Skeletal muscle tissue (tissue), 4 donors: ENCODE measurements around the gene CIRBP. TPM values are rescaled to one million over a fixed set of nuclear protein-coding genes. Genes with fewer than 3 reads are reported as not detected.

ENCODE experiments used
- H3K27ac ChIP-seq: one replicate; pipeline ENCODE4 v1.7.0; 2013; ENCODE audit warnings: mild to moderate bottlenecking, low read depth, low read length, inconsistent platforms
- H3K27me3 ChIP-seq, 3 donors: one replicate each; pipeline ENCODE4 v1.7.0; 2013; ENCODE audit warnings: low read length in 3 of 3; ENCODE audit not compliant: control insufficient read depth in 3 of 3, insufficient read depth in 3 of 3
- H3K36me3 ChIP-seq, 3 donors: one replicate each; pipeline ENCODE4 v1.7.0; 2013; ENCODE audit warnings: low read length in 3 of 3; ENCODE audit not compliant: control insufficient read depth in 3 of 3, insufficient read depth in 3 of 3
- H3K4me1 ChIP-seq, 3 donors: one replicate each; pipeline ENCODE4 v1.7.0; 2013; ENCODE audit warnings: low read length in 3 of 3, mild to moderate bottlenecking in 3 of 3; ENCODE audit not compliant: control insufficient read depth in 3 of 3, insufficient read depth in 3 of 3
- H3K4me3 ChIP-seq, 3 donors: one replicate each; pipeline ENCODE4 v1.7.0; 2013; ENCODE audit warnings: low read length in 3 of 3
- H3K9ac ChIP-seq, 3 donors: one replicate each; pipeline ENCODE4 v1.7.0; 2013; ENCODE audit warnings: low read length in 3 of 3, mild to moderate bottlenecking in 3 of 3, moderate library complexity in 2 of 3, low read depth in 1 of 3
- H3K9me3 ChIP-seq, 3 donors: one replicate each; pipeline ENCODE4 v1.7.0; 2013; ENCODE audit warnings: low read length in 3 of 3; ENCODE audit not compliant: control insufficient read depth in 3 of 3
- total RNA-seq: library from RNA; depleted of rRNA; stranded (reverse); fragments of >200 nt; gene quantifications from one replicate; pipeline ENCODE4 v1.2.3, GENCODE V29; 2014
- donor health status: Osteomylitis.

The CIRBP gene
- total RNA-seq, 1 donor from 2014 or later: 413 TPM

- H3K9me3 ChIP-seq: no peaks in the 10 kb centered on the region
- peak overlapping the region; percentile 70 to 98 (median 71) for H3K9ac ChIP-seq
- peaks cover 62 to 73% (median 63%) of the 10 kb centered on the region in 3 donors for H3K4me1 ChIP-seq
- H3K4me3 ChIP-seq: peak overlapping the region in 2 of 3 donors; percentile 91 to 92
- no peaks in the 10 kb centered on the region for H3K27me3 ChIP-seq
- H3K36me3 ChIP-seq: peaks cover 50 to 54% (median 50%) of the 10 kb centered on the region in 3 donors
- H3K27ac ChIP-seq: peak overlapping the region; percentile 93
These were observed 5.7 kb downstream of the CIRBP start for GRCh38 chr19:1274852-1275259.

GRCh38 chr19:1275260-1275975 is 6.3 kb downstream of the CIRBP start, which contains the start of gene FAM174C:
Gene FAM174C (plus strand): TSS chr19:1275530. CDS start chr19:1275550, 20 bp downstream.
- Histone ChIP-seq H3K27me3 (no peaks in the 10 kb centered on the region), H3K9ac (peak within 1 kb of the TSS; percentile 83 to 98 (median 88)), H3K4me3 (peak within 1 kb of the TSS; percentile 72 to 92 (median 91)), H3K4me1 (peaks cover 57 to 69% (median 60%) of the 10 kb centered on the region in 3 donors), H3K36me3 (peaks cover 50 to 56% (median 50%) of the 10 kb centered on the region in 3 donors), H3K9me3 (no peaks in the 10 kb centered on the region), H3K27ac (peak within 1 kb of the TSS; percentile 93)

DNA sequence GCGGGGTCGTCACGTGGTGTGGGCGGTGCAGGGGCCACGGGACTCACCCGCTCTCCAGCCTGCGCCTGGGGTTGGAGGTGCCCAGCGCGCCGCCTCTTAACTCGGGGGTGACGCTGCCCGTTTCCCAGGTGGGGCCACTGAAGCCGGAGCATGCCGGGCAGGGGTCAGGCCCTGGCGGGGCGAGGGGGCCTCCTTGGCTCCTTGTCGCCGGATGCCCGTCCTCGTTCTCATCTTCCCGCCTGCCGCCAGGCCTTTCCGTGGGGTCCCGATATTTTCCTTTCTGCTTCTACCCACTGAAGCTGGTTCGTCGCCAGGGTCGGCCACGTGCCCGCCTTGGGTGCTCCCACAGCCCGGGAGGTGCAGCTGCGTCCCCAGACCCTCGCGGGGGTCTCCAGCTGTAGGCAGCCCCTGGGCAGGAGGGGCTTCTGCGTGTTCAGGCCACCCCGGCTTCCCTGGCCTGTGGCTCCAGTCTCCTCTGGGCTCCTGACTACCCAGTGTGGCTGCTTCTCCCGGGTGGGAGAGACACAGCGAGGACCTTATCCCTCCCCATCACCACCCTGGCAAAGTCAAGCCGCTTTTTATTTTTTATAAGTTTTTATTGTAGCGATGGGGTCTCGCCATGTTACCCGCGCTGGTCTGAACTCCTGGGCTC is 7.0 kb downstream of the CIRBP start:
- H3K9ac ChIP-seq: peak overlapping the region; percentile 72 to 98 (median 83)
- peaks cover 45 to 51% (median 45%) of the 10 kb centered on the region in 3 donors for H3K36me3 ChIP-seq
- H3K4me1 ChIP-seq: peaks cover 50 to 62% (median 53%) of the 10 kb centered on the region in 3 donors

DNA sequence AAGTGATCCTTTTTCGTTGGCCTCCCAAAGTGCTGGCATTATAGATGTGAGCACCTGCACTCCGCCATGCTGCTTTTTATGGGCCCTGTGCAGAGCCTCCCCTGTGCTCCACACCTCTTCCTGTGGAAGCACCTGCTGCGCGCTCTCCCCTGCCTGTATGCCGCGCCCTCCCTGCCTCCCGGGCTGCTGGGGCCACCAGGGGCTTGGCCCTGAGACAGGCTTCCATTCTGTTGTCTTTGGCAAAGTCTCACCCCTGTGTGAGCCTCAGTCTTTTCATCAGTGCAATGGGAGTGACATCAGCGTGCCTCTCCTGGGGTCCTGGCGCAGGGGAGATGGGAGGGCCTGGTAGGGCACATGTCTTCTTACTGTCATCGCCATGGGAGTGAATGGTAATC is 7.5 kb downstream of the CIRBP start:
- peak overlapping the region; percentile 93 for H3K27ac ChIP-seq
- peaks cover 45 to 57% (median 47%) of the 10 kb centered on the region in 3 donors for H3K4me1 ChIP-seq
- peaks cover 39 to 46% (median 40%) of the 10 kb centered on the region in 3 donors for H3K36me3 ChIP-seq
- no peaks in the 10 kb centered on the region for H3K27me3 ChIP-seq
- H3K9ac ChIP-seq: peak overlapping the region; percentile 72 to 98 (median 83)
- H3K4me3 ChIP-seq: peak overlapping the region in 1 of 3 donors; percentile 92
- no peaks in the 10 kb centered on the region for H3K9me3 ChIP-seq

More for the DNA sequence above, 7.0 kb downstream of the CIRBP start:
- H3K27me3 ChIP-seq: no peaks in the 10 kb centered on the region
- H3K4me3 ChIP-seq: peak overlapping the region; percentile 72 to 92 (median 91)
- peak overlapping the region; percentile 93 for H3K27ac ChIP-seq
- no peaks in the 10 kb centered on the region for H3K9me3 ChIP-seq

GRCh38 chr19:1277061-1277460 is 7.9 kb downstream of the CIRBP start:
- H3K36me3 ChIP-seq: peaks cover 35 to 41% (median 36%) of the 10 kb centered on the region in 3 donors
- H3K27me3 ChIP-seq: no peaks in the 10 kb centered on the region
- no peak overlapping the region for H3K4me3 ChIP-seq
- peaks cover 40 to 53% (median 43%) of the 10 kb centered on the region in 3 donors for H3K4me1 ChIP-seq
- no peak overlapping the region for H3K9ac ChIP-seq
- H3K9me3 ChIP-seq: no peaks in the 10 kb centered on the region
- H3K27ac ChIP-seq: no peak overlapping the region

GRCh38 chr19:1278074-1278473 is 8.9 kb downstream of the CIRBP start:
- H3K9me3 ChIP-seq: no peaks in the 10 kb centered on the region
- peaks cover under 1% of the 10 kb centered on the region in 3 donors for H3K27me3 ChIP-seq
- peaks cover 26 to 33% (median 28%) of the 10 kb centered on the region in 3 donors for H3K36me3 ChIP-seq
- peaks cover 30 to 43% (median 33%) of the 10 kb centered on the region in 3 donors for H3K4me1 ChIP-seq
- no peak overlapping the region for H3K4me3 ChIP-seq
- H3K27ac ChIP-seq: no peak overlapping the region
- no peak overlapping the region for H3K9ac ChIP-seq

GRCh38 chr19:1278713-1279660 is 9.9 kb downstream of the CIRBP start:
- Histone ChIP-seq H3K9ac (no peak overlapping the region), H3K4me3 (no peak overlapping the region), H3K27me3 (peaks cover 10% of the 10 kb centered on the region in 3 donors), H3K27ac (no peak overlapping the region), H3K4me1 (peaks cover 21 to 34% (median 24%) of the 10 kb centered on the region in 3 donors), H3K9me3 (no peaks in the 10 kb centered on the region), H3K36me3 (peaks cover 16 to 24% (median 19%) of the 10 kb centered on the region in 3 donors)

DNA sequence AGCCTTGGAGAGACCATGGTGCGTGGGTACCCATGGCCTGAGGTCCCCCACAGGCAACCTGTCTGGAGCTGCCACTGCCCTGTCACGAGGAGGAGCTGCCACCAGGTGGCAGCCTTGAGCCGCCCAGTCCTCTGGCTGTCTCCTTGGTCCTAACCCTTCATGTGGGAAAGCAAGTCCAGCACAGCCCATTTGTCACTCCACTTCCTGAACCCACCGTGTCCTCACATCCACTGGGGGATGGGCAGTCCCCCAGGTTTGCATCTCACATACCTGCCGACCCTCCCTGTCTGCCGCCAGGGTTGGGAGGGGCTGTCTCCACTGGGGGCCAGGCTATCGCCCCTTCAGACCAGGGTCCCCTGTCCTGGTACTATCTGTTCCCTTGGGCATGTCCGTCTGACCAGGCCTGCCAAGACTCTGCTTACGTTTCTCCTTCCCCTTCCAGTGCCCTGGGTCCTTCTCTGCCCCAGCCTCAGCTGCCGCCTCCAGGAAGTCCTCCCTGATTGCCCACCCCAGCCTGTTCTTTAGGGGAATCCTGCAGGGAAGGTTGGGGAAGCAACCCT is 10.7 kb downstream of the CIRBP start:
- no peaks in the 10 kb centered on the region for H3K9me3 ChIP-seq
- no peak overlapping the region for H3K4me3 ChIP-seq
- H3K36me3 ChIP-seq: peaks cover 8 to 16% (median 10%) of the 10 kb centered on the region in 3 donors
- peaks cover 12 to 25% (median 15%) of the 10 kb centered on the region in 3 donors for H3K4me1 ChIP-seq
- no peak overlapping the region for H3K27ac ChIP-seq
- H3K9ac ChIP-seq: no peak overlapping the region
- peaks cover 18% of the 10 kb centered on the region in 3 donors for H3K27me3 ChIP-seq
